Measurements from ENCODE around the gene CACHD1.

GRCh38 chr1:64624808-64625207, 154.9 kb downstream of the CACHD1 start:
- TF ChIP-seq POLR2A (IDR thresholded peaks at IDR 0.05) (no peak), CTCF (IDR thresholded peaks at IDR 0.05) (no peak)
